Measurements from ENCODE around the gene ZNF319. TPM values are rescaled to one million over a fixed set of nuclear protein-coding genes. Genes with fewer than 3 reads are reported as not detected.

The ZNF319 gene
- total RNA-seq, 4 donors from 2014 or later, result 4.4 to 16.0 (median 8.0) TPM

GRCh38 chr16:57960310-57960709, 40.2 kb downstream of the ZNF319 start:
- WGBS, 2 donors (ENCODE audit: low coverage in 1 of 2), result no CpG with 5 or more reads among the region's 10 CpGs
- Histone ChIP-seq H3K4me1 (no peaks in the 10 kb centered on the region), H3K27ac (no peak overlapping the region), H3K4me3 (no peak overlapping the region), H3K27me3 (no peaks in the 10 kb centered on the region), H3K36me3 (no peaks in the 10 kb centered on the region), H3K9me3 (no peaks in the 10 kb centered on the region)
- ATAC-seq, result no peak
- TF ChIP-seq POLR2AphosphoS5 (IDR thresholded peaks at IDR 0.05) (no peak), POLR2A (IDR thresholded peaks at IDR 0.05) (no peak), EP300 (IDR thresholded peaks at IDR 0.05) (no peak), CTCF (IDR thresholded peaks at IDR 0.05) (no peak)

GRCh38 chr16:57959804-57960203, 40.7 kb downstream of the ZNF319 start:
- no peak for TF ChIP-seq CTCF (IDR thresholded peaks at IDR 0.05)
- no peak for TF ChIP-seq POLR2A (IDR thresholded peaks at IDR 0.05)
- no peak for TF ChIP-seq POLR2AphosphoS5 (IDR thresholded peaks at IDR 0.05)
- no peaks in the 10 kb centered on the region for H3K9me3 ChIP-seq
- no peaks in the 10 kb centered on the region for H3K36me3 ChIP-seq
- no peak overlapping the region for H3K27ac ChIP-seq
- H3K4me1 ChIP-seq, result no peaks in the 10 kb centered on the region
- H3K27me3 ChIP-seq, result no peaks in the 10 kb centered on the region
- WGBS, 2 donors (ENCODE audit: low coverage in 1 of 2), result 55 to 73% methylated on average over 2 to 3 of the region's 11 CpGs
- ATAC-seq, result no peak
- H3K4me3 ChIP-seq, result no peak overlapping the region

GRCh38 chr16:57959121-57959520, 41.4 kb downstream of the ZNF319 start:
- Histone ChIP-seq H3K9me3 (no peaks in the 10 kb centered on the region), H3K27me3 (no peaks in the 10 kb centered on the region), H3K27ac (no peak overlapping the region), H3K4me1 (no peaks in the 10 kb centered on the region), H3K4me3 (no peak overlapping the region), H3K36me3 (no peaks in the 10 kb centered on the region)
- WGBS, 2 donors (ENCODE audit: low coverage in 1 of 2), result 80 to 88% methylated on average over 2 to 8 of the region's 8 CpGs
- TF ChIP-seq CTCF (IDR thresholded peaks at IDR 0.05) (no peak), POLR2A (IDR thresholded peaks at IDR 0.05) (no peak), POLR2AphosphoS5 (IDR thresholded peaks at IDR 0.05) (no peak), EP300 (IDR thresholded peaks at IDR 0.05) (no peak)
- no peak for ATAC-seq

GRCh38 chr16:57958544-57958943, 41.9 kb downstream of the ZNF319 start:
- WGBS, 2 donors (ENCODE audit: low coverage in 1 of 2), result 66% methylated on average over 5 of the region's 6 CpGs; no CpG with 5 or more reads in 1 of the 2 donors
- TF ChIP-seq POLR2AphosphoS5 (IDR thresholded peaks at IDR 0.05) (no peak), POLR2A (IDR thresholded peaks at IDR 0.05) (no peak), CTCF (IDR thresholded peaks at IDR 0.05) (no peak), EP300 (IDR thresholded peaks at IDR 0.05) (no peak)
- H3K27ac ChIP-seq, result no peak overlapping the region
- H3K4me3 ChIP-seq, result no peak overlapping the region
- H3K4me1 ChIP-seq, result no peaks in the 10 kb centered on the region
- no peak for ATAC-seq
- no peaks in the 10 kb centered on the region for H3K27me3 ChIP-seq
- no peaks in the 10 kb centered on the region for H3K36me3 ChIP-seq
- H3K9me3 ChIP-seq, result no peaks in the 10 kb centered on the region

DNA sequence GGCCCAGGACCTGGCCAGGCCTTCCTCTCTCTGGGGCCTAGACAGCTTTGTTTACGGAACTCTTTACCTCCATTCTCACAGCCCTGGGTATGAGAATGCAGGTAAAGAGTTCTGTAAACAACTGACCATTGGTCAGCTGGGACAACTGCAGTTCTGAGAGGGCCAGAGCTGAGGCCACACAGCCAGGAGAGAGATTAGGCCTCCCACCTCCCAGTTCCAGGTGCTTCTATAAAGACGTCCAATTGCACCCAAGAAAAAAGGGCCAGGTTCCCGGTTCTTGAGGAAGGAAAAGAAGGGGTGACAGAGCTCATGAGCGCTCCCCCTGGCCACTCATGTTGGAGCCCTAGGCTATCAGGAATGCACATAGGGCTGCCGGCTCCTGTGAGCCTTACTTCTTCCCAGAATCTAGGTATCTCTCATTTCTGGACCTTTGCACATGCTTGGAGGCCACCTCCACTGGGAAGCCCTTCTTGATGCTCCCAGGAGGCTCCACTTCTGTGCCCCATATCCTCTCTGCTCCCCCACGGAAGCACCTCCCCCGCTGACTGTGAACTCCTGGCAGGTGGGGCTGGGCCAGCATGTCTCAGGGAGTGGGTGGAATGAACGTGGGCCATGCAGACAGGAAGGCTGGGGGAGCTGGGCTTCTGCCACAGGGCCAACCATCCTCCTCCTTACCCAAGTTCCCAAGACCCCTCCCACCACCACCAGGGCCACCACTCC, 42.6 kb downstream of the ZNF319 start:
- TF ChIP-seq POLR2AphosphoS5 (IDR thresholded peaks at IDR 0.05) (no peak), POLR2A (IDR thresholded peaks at IDR 0.05) (no peak), CTCF (IDR thresholded peaks at IDR 0.05) (no peak), EP300 (IDR thresholded peaks at IDR 0.05) (no peak)
- ATAC-seq, result no peak
- no peak overlapping the region for H3K4me3 ChIP-seq
- H3K27me3 ChIP-seq, result no peaks in the 10 kb centered on the region
- WGBS, 2 donors (ENCODE audit: low coverage in 1 of 2), result 68 to 70% methylated on average over 3 to 4 of the region's 8 CpGs
- no peaks in the 10 kb centered on the region for H3K36me3 ChIP-seq
- H3K4me1 ChIP-seq, result no peaks in the 10 kb centered on the region
- no peak overlapping the region for H3K27ac ChIP-seq
- no peaks in the 10 kb centered on the region for H3K9me3 ChIP-seq
